ENCODE data around the gene TMEM126A. TPM values are rescaled to one million over a fixed set of nuclear protein-coding genes. Genes with fewer than 3 reads are reported as not detected.

Gene TMEM126A
- total and polyA plus RNA-seq, 2 of the 13 experiments (the other 11 are each of a cell fraction or from before 2014, with no cell fraction given) = 59.5 to 66.9 TPM

GRCh38 chr11:85620256-85620655, 27.5 kb upstream of the TMEM126A start:
- BruUV-seq (replicated peaks) = no TSS peak
- in situ Hi-C loops (cut with HindIII; ENCODE audit: extremely low pct_ligation_motif_present, low pct_unique_long_range_greater_than_20kb) (no loop called here), intact Hi-C loops (cut with micrococcal nuclease; ENCODE audit: unreplicated experiment) (loop anchor here (10.0 kb wide), 1 partner anchor 445 kb away; the partner anchor contains the start of gene PICALM)
- Histone ChIP-seq H3K79me2 (ENCODE audit: insufficient read depth, low read length) (no peaks in the 10 kb centered on the region), H4K20me1 (ENCODE audit: insufficient read depth, low read length) (no peaks in the 10 kb centered on the region), H3K9me3 (ENCODE audit: low read length) (no peaks in the 10 kb centered on the region), H3K27ac (ENCODE audit: extremely low read length, insufficient read depth, low read length) (no peak overlapping the region), H3K9ac (ENCODE audit: insufficient read depth, low read depth, low read length) (no peak overlapping the region), H3K4me1 (ENCODE audit: insufficient read depth, low read length) (peaks cover 22% of the 10 kb centered on the region), H2AFZ (ENCODE audit: low read length) (no peak overlapping the region), H3K4me2 (ENCODE audit: low read depth, low read length) (no peak overlapping the region), H3K36me3 (replicated peaks in 1 of 2; ENCODE audit: control insufficient read depth in 1 of 2, insufficient read depth in 2 of 2, low read length in 2 of 2) (no peaks in the 10 kb centered on the region), H3K4me3 (replicated peaks in 1 of 3; ENCODE audit: insufficient read depth in 1 of 3, low read depth in 2 of 3, low read length in 3 of 3) (no peak overlapping the region), H3K27me3 (ENCODE audit: control insufficient read depth in 1 of 2, insufficient read depth in 2 of 2, low read length in 2 of 2) (no peaks in the 10 kb centered on the region)
- WGBS (ENCODE audit: low lambda C conversion rate) = 57% methylated on average over 3 of the region's 3 CpGs
- ATAC-seq (no peak), DNase-seq (ENCODE audit: low spot score) (no peak), FAIRE-seq (no peak)
- ChIA-PET CTCF (ENCODE audit: low intra/inter-chr PET ratio, low total read pairs) (no interaction called here), POLR2A (interaction anchor here (1.1 kb wide), 1 partner anchor 27 kb away, joined by 3 read pairs; the partner anchor contains the start of gene TMEM126A)
- TF ChIP-seq MLXIP (CRISPR knock-in tag; IDR thresholded peaks at IDR 0.05; ENCODE audit: borderline replicate concordance) = no peak
- TF ChIP-seq KLF11 (CRISPR knock-in tag; IDR thresholded peaks at IDR 0.05) = no peak
- TF ChIP-seq CBX1 (IDR thresholded peaks at IDR 0.05; ENCODE audit: low read depth) = no peak
- TF ChIP-seq ZUFSP (CRISPR knock-in tag; IDR thresholded peaks at IDR 0.05; ENCODE audit: borderline replicate concordance) = no peak
- no peak for TF ChIP-seq ZBTB38 (CRISPR knock-in tag; IDR thresholded peaks at IDR 0.05)

All from HepG2 (cell line).